ENCODE data around the gene PACRG. TPM values are rescaled to one million over a fixed set of nuclear protein-coding genes. Genes with fewer than 3 reads are reported as not detected.

Gene PACRG
- polyA plus RNA-seq, 1 of the 3 experiments (the other 2 are of a cell fraction): 0.56 TPM

DNA sequence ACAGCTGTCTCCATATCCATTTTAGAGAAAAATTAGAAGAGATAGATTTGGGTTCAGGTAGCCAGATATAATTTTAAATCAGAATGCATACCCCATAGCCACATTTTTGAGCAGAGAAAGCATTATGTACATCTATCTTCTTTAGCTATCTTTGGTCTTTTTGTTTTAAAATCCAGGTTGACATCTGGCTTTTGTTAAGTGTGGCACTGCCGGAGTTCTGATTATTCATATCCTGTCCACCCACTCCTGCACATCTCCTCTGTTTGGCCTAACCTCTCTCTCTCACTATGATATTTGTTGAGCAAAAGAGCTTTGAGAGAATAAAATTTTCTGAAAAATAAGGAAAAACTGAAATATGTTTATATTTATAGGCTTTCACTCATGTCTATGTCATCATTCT, 189.7 kb downstream of the PACRG start (continued):
- TF ChIP-seq, protein P1, sequence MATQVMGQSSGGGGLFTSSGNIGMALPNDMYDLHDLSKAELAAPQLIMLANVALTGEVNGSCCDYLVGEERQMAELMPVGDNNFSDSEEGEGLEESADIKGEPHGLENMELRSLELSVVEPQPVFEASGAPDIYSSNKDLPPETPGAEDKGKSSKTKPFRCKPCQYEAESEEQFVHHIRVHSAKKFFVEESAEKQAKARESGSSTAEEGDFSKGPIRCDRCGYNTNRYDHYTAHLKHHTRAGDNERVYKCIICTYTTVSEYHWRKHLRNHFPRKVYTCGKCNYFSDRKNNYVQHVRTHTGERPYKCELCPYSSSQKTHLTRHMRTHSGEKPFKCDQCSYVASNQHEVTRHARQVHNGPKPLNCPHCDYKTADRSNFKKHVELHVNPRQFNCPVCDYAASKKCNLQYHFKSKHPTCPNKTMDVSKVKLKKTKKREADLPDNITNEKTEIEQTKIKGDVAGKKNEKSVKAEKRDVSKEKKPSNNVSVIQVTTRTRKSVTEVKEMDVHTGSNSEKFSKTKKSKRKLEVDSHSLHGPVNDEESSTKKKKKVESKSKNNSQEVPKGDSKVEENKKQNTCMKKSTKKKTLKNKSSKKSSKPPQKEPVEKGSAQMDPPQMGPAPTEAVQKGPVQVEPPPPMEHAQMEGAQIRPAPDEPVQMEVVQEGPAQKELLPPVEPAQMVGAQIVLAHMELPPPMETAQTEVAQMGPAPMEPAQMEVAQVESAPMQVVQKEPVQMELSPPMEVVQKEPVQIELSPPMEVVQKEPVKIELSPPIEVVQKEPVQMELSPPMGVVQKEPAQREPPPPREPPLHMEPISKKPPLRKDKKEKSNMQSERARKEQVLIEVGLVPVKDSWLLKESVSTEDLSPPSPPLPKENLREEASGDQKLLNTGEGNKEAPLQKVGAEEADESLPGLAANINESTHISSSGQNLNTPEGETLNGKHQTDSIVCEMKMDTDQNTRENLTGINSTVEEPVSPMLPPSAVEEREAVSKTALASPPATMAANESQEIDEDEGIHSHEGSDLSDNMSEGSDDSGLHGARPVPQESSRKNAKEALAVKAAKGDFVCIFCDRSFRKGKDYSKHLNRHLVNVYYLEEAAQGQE (IDR thresholded peaks at IDR 0.05; ENCODE audit: low read depth, low read length): no peak

DNA sequence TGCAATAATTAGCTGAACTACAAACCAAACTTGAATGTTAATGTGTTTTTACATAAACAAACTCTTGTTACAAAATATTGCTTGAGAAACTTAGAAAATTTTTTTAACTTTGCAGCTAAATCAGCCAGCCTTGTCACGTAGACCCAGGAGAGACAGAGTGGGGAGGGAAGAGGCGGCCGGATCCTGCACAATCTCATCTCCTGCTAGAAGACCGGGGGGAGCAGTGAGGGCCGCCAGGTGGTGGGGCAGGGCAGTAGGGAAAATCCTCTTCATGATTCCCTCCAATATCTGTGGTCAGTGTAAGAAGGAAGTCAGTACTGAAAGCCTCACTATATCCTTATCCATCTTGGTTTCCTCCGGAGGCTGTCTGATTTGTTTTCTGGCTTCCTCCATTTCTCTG, 193.3 kb downstream of the PACRG start:
- CTCF ChIA-PET: interaction anchor here (0.6 kb wide), 1 partner anchor 250 kb away, joined by 3 read pairs; no protein-coding TSS in a partner anchor

More for the DNA sequence above, 193.3 kb downstream of the PACRG start:
- no peak overlapping the region for H3K4me2 ChIP-seq
- H3K9me2 ChIP-seq: no peaks in the 10 kb centered on the region
- 70% methylated on average over 6 of the region's 6 CpGs for WGBS (ENCODE audit: low lambda C conversion rate)
- DNase-seq: no peak
- H2AFZ ChIP-seq (ENCODE audit: low read depth): no peak overlapping the region
- TF ChIP-seq CHD2 (IDR thresholded peaks at IDR 0.05; ENCODE audit: low read length, partially characterized antibody) (no peak), TCF12 (IDR thresholded peaks at IDR 0.05) (no peak), FOXJ3 (CRISPR knock-in tag; IDR thresholded peaks at IDR 0.05) (no peak), SIN3A (IDR thresholded peaks at IDR 0.05; ENCODE audit: borderline replicate concordance, low read depth, low read length) (no peak), TAF1 (IDR thresholded peaks at IDR 0.05; ENCODE audit: borderline replicate concordance, low read depth, low read length) (no peak), GATA2 (CRISPR knock-in tag; IDR thresholded peaks at IDR 0.05) (no peak), YY1 (IDR thresholded peaks at IDR 0.05; ENCODE audit: low read depth) (no peak), RXRA (IDR thresholded peaks at IDR 0.05; ENCODE audit: borderline replicate concordance, low read depth) (no peak), NRF1 (IDR thresholded peaks at IDR 0.05; ENCODE audit: low read depth, low read length) (no peak), FOSL2 (IDR thresholded peaks at IDR 0.05; ENCODE audit: borderline replicate concordance, low read depth) (no peak), EZH2phosphoT487 (IDR thresholded peaks at IDR 0.05; ENCODE audit: borderline replicate concordance, low read depth) (no peak), JUND (IDR thresholded peaks at IDR 0.05) (no peak)
- TF ChIP-seq, protein P2, sequence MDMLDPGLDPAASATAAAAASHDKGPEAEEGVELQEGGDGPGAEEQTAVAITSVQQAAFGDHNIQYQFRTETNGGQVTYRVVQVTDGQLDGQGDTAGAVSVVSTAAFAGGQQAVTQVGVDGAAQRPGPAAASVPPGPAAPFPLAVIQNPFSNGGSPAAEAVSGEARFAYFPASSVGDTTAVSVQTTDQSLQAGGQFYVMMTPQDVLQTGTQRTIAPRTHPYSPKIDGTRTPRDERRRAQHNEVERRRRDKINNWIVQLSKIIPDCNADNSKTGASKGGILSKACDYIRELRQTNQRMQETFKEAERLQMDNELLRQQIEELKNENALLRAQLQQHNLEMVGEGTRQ (IDR thresholded peaks at IDR 0.05; ENCODE audit: borderline replicate concordance, low read depth, low read length): no peak
- TF ChIP-seq, protein P3, sequence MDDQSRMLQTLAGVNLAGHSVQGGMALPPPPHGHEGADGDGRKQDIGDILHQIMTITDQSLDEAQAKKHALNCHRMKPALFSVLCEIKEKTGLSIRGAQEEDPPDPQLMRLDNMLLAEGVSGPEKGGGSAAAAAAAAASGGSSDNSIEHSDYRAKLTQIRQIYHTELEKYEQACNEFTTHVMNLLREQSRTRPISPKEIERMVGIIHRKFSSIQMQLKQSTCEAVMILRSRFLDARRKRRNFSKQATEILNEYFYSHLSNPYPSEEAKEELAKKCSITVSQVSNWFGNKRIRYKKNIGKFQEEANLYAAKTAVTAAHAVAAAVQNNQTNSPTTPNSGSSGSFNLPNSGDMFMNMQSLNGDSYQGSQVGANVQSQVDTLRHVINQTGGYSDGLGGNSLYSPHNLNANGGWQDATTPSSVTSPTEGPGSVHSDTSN (IDR thresholded peaks at IDR 0.05): no peak
- H3K9ac ChIP-seq: no peak overlapping the region
- no peaks in the 10 kb centered on the region for H4K20me1 ChIP-seq (ENCODE audit: insufficient read depth)
- no peaks in the 10 kb centered on the region for H3K79me2 ChIP-seq (ENCODE audit: insufficient read depth)
- POLR2A ChIA-PET: no interaction called here
- H3K4me3 ChIP-seq (ENCODE audit: low read depth in 2 of 2, low read length in 1 of 2): no peak overlapping the region
- H3K27ac ChIP-seq (ENCODE audit: low read depth in 2 of 2, low read length in 1 of 2): no peak overlapping the region
- H3K27me3 ChIP-seq (ENCODE audit: insufficient read depth): no peaks in the 10 kb centered on the region
- no peaks in the 10 kb centered on the region for H3K36me3 ChIP-seq (replicated peaks in 1 of 2; ENCODE audit: control insufficient read depth in 1 of 2, insufficient read depth in 2 of 2, low read length in 1 of 2)
- peaks cover 5% of the 10 kb centered on the region for H3F3A ChIP-seq (replicated peaks; ENCODE audit: insufficient read depth)
- H3K9me3 ChIP-seq: peaks cover 15% of the 10 kb centered on the region
- peaks cover 0 to 10% of the 10 kb centered on the region in 2 experiments; a peak in 3 of 4 replicates for H3K4me1 ChIP-seq (ENCODE audit: control insufficient read depth in 1 of 2, insufficient read depth in 2 of 2, low read depth in 1 of 2, low read length in 1 of 2)
